CD4-positive, alpha-beta T cell treated with Interleukin-1 beta for 1 hour (primary cell): ENCODE results near the gene KIF5C.

Experiments
- DNase-seq, 2 donors: peaks; one replicate each; pipeline ENCODE4 v3.0.0-alpha.2; 2020 to 2022

KIF5C gene

GRCh38 chr2:149020432-149020851, 145.4 kb downstream of the KIF5C start:
- DNase-seq: no peak

GRCh38 chr2:149021271-149021719, 146.3 kb downstream of the KIF5C start:
- DNase-seq: no peak

- no peak for DNase-seq
Measured at GRCh38 chr2:149021761-149022160, 146.7 kb downstream of the KIF5C start.

- no peak for DNase-seq
Measured at GRCh38 chr2:149023091-149023490, 148.1 kb downstream of the KIF5C start.

- DNase-seq: no peak
Measured at GRCh38 chr2:149027590-149028250, 152.7 kb downstream of the KIF5C start.

- DNase-seq: no peak
Measured at GRCh38 chr2:149028377-149028776, 153.3 kb downstream of the KIF5C start.

- DNase-seq: no peak
Measured at GRCh38 chr2:149028891-149029290, 153.9 kb downstream of the KIF5C start.

GRCh38 chr2:149029307-149029965, 154.4 kb downstream of the KIF5C start:
- no peak for DNase-seq

GRCh38 chr2:149031396-149031795, 156.4 kb downstream of the KIF5C start:
- DNase-seq: no peak

GRCh38 chr2:149033716-149034115, 158.7 kb downstream of the KIF5C start:
- no peak for DNase-seq

GRCh38 chr2:149034406-149034805, 159.4 kb downstream of the KIF5C start:
- DNase-seq: no peak

- DNase-seq: no peak
Measured at GRCh38 chr2:149036507-149037293, 161.7 kb downstream of the KIF5C start.

GRCh38 chr2:149037851-149038250, 162.8 kb downstream of the KIF5C start:
- no peak for DNase-seq

- DNase-seq: no peak
Measured at GRCh38 chr2:149038442-149039212, 163.6 kb downstream of the KIF5C start, which contains the start of gene LYPD6B. Gene LYPD6B, plus strand, starts transcription at chr2:149038699. Its CDS starts 92,250 bp downstream, at chr2:149130949.

- DNase-seq: no peak
Measured at GRCh38 chr2:149039213-149039724, 164.2 kb downstream of the KIF5C start.

- peak; percentile 22 to 43 for DNase-seq
Measured at GRCh38 chr2:149040451-149040850, 165.4 kb downstream of the KIF5C start.

GRCh38 chr2:149041482-149041881, 166.5 kb downstream of the KIF5C start:
- no peak for DNase-seq

- no peak for DNase-seq
Measured at GRCh38 chr2:149042881-149043280, 167.9 kb downstream of the KIF5C start.

- no peak for DNase-seq
Measured at GRCh38 chr2:149044500-149044899, 169.5 kb downstream of the KIF5C start.

GRCh38 chr2:149047118-149047517, 172.1 kb downstream of the KIF5C start:
- DNase-seq: no peak

- no peak for DNase-seq
Measured at GRCh38 chr2:149049142-149049541, 174.1 kb downstream of the KIF5C start.

- no peak for DNase-seq
Measured at GRCh38 chr2:149050188-149050587, 175.2 kb downstream of the KIF5C start.

GRCh38 chr2:149055751-149056150, 180.7 kb downstream of the KIF5C start:
- DNase-seq: no peak
